Epithelial cell of esophagus (primary cell): ENCODE data around the gene RASSF1.

ENCODE experiments used
- DNase-seq: peaks from one replicate; pipeline ENCODE4 v3.0.0; 2010; ENCODE audit warnings: low read depth
- H3K4me3 ChIP-seq: 2 replicates; pipeline ENCODE4 v1.5.1; 2011; ENCODE audit warnings: mild to moderate bottlenecking, low read length, control low read depth
- CTCF ChIP-seq: IDR thresholded peaks from 2 replicates; pipeline ENCODE4 v1.5.1; 2011; ENCODE audit warnings: low read depth, mild to moderate bottlenecking, low read length, control low read depth, inconsistent platforms; ENCODE audit not compliant: insufficient read depth; ENCODE audit errors: missing control alignments

The RASSF1 gene

GRCh38 chr3:50319894-50320625 is 20.6 kb downstream of the RASSF1 start:
- no peak for DNase-seq
- no peak for TF ChIP-seq CTCF
- peak overlapping the region; percentile 92 for H3K4me3 ChIP-seq

- TF ChIP-seq CTCF = no peak
- no peak for DNase-seq
- no peak overlapping the region for H3K4me3 ChIP-seq
These were observed 21.3 kb downstream of the RASSF1 start for GRCh38 chr3:50319181-50319893.

GRCh38 chr3:50318615-50319014 is 22.0 kb downstream of the RASSF1 start:
- DNase-seq = no peak
- TF ChIP-seq CTCF = no peak
- H3K4me3 ChIP-seq = no peak overlapping the region

- H3K4me3 ChIP-seq = no peak overlapping the region
- no peak for DNase-seq
- no peak for TF ChIP-seq CTCF
These were observed 22.5 kb downstream of the RASSF1 start for GRCh38 chr3:50318163-50318562.

- no peak for TF ChIP-seq CTCF
- H3K4me3 ChIP-seq = no peak overlapping the region
- DNase-seq = no peak
These were observed 23.3 kb downstream of the RASSF1 start for GRCh38 chr3:50317300-50317699.

- peak; percentile 99 for DNase-seq
- no peak overlapping the region for H3K4me3 ChIP-seq
These were observed 23.9 kb downstream of the RASSF1 start for GRCh38 chr3:50316657-50317242.

More at GRCh38 chr3:50316657-50317242, 23.9 kb downstream of the RASSF1 start:
- TF ChIP-seq CTCF = no peak
